Measurements from ENCODE around the gene USP17L15.
"Not testable (repeated sequence)": the region's sequence is repeated elsewhere in the genome, so short reads cannot be mapped to it uniquely, and the experiment has no call there.

DNA sequence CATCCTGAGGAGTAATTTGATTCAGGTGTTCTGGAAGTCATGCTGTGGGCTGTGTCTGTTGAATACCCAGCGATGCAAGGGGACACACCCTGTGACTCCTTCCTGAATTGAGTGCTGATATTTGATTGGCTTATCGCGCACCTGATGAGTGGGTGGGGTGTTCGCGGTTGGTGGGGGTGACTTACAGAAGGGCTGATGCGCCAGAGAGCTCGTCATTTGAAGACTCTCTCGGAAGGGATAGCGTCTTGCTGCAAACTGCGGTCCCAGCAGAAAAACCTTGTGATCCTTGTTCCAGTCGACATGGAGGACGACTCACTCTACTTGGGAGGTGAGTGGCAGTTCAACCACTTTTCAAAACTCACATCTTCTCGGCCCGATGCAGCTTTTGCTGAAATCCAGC, 19.1 kb upstream of the USP17L15 start, which contains the start of gene USP17L11:
- not testable (repeated sequence) for TF ChIP-seq CTCF (IDR thresholded peaks at IDR 0.05); EP300 (IDR thresholded peaks at IDR 0.05; ENCODE audit: low read depth)
